WTC11 (cell line): ENCODE data around the gene STXBP3. TPM values are rescaled to one million over a fixed set of nuclear protein-coding genes. Genes with fewer than 3 reads are reported as not detected.

Experiments
- ATAC-seq: fragments of 200-7000 bp; cut with Tn5 transposase; 2 replicates; pipeline ENCODE4 v1.10.0; 2021; ENCODE audit warnings: mild to moderate bottlenecking, moderate library complexity
- CTCF ChIA-PET: fragments of 300-600 bp; sonication (Branson Sonifier 250); formaldehyde crosslinking; loops from one replicate; lab custom pipeline; 2021; ENCODE audit warnings: antibody characterized with exemption; lab: Charles Lee
- POLR2A ChIA-PET: fragments of 350-600 bp; sonication (Branson Sonifier 250); formaldehyde crosslinking; loops from one replicate; lab custom pipeline; 2021; ENCODE audit warnings: antibody characterized with exemption; lab: Charles Lee
- DNase-seq: peaks from one replicate; pipeline ENCODE4 v3.0.0; 2021; ENCODE audit warnings: low spot score
- H3K27ac Mint-ChIP-seq: 2 replicates; pipeline ENCODE4 v1.8.0; 2021; ENCODE audit warnings: mixed read lengths
- H3K27me3 Mint-ChIP-seq: 2 replicates; pipeline ENCODE4 v1.8.0; 2021; ENCODE audit warnings: low read depth, mild to moderate bottlenecking, moderate library complexity, mixed read lengths
- H3K36me3 Mint-ChIP-seq: 2 replicates; pipeline ENCODE4 v1.8.0; 2021; ENCODE audit warnings: mixed read lengths
- H3K4me1 Mint-ChIP-seq: 2 replicates; pipeline ENCODE4 v1.8.0; 2022; ENCODE audit warnings: mixed read lengths
- H3K4me3 Mint-ChIP-seq: 2 replicates; pipeline ENCODE4 v1.8.0; 2021; ENCODE audit warnings: mild to moderate bottlenecking, moderate library complexity, mixed read lengths
- H3K9me3 Mint-ChIP-seq: 2 replicates; pipeline ENCODE4 v1.8.0; 2021; ENCODE audit warnings: mixed read lengths
- CTCF ChIP-seq: fragments of 200-600 bp; IDR thresholded peaks from 2 replicates; pipeline ENCODE4 v1.8.0; 2022; ENCODE audit warnings: antibody characterized with exemption
- E2F5 ChIP-seq: sonication (generic); formaldehyde crosslinking; IDR thresholded peaks from 2 replicates; pipeline ENCODE4 v1.8.1; 2022; ENCODE audit warnings: mild to moderate bottlenecking, moderate library complexity, missing genetic modification reagents
- ESRRA ChIP-seq: sonication (generic); formaldehyde crosslinking; IDR thresholded peaks from 2 replicates; pipeline ENCODE4 v1.8.1; 2022; ENCODE audit warnings: mild to moderate bottlenecking, missing genetic modification reagents, borderline replicate concordance
- PRDM15 ChIP-seq: sonication (generic); formaldehyde crosslinking; IDR thresholded peaks from 2 replicates; pipeline ENCODE4 v1.8.0; 2022; ENCODE audit warnings: missing genetic modification reagents
- RELA ChIP-seq: sonication (generic); formaldehyde crosslinking; IDR thresholded peaks from 2 replicates; pipeline ENCODE4 v1.8.1; 2022; ENCODE audit warnings: missing genetic modification reagents, mild to moderate bottlenecking, borderline replicate concordance
- TCF7 ChIP-seq: sonication (generic); formaldehyde crosslinking; IDR thresholded peaks from 2 replicates; pipeline ENCODE4 v1.8.0; 2022; ENCODE audit warnings: mild to moderate bottlenecking, low read depth, missing genetic modification reagents, moderate library complexity
- TEAD4 ChIP-seq: sonication (generic); formaldehyde crosslinking; IDR thresholded peaks from 2 replicates; pipeline ENCODE4 v1.8.0; 2022; ENCODE audit warnings: mild to moderate bottlenecking, missing genetic modification reagents
- TP53 ChIP-seq: sonication (generic); formaldehyde crosslinking; IDR thresholded peaks from 2 replicates; pipeline ENCODE4 v1.8.1; 2023; ENCODE audit warnings: mild to moderate bottlenecking, missing genetic modification reagents
- ZNF219 ChIP-seq: sonication (generic); formaldehyde crosslinking; IDR thresholded peaks from 2 replicates; pipeline ENCODE4 v1.8.0; 2023; ENCODE audit warnings: missing genetic modification reagents, mild to moderate bottlenecking, borderline replicate concordance
- ZNF425 ChIP-seq: fragments of 250-450 bp; sonication (Bioruptor Pico); conservative IDR thresholded peaks from 2 replicates; pipeline ENCODE4 v1.9.0; 2021; ENCODE audit warnings: mild to moderate bottlenecking
- ZNF671 ChIP-seq: fragments of 250-450 bp; sonication (Bioruptor Pico); IDR thresholded peaks from 2 replicates; pipeline ENCODE4 v1.8.0; 2021; ENCODE audit warnings: mild to moderate bottlenecking
- total RNA-seq: library from RNA; stranded (reverse); gene quantifications from 3 replicates; pipeline ENCODE4 v1.2.3, GENCODE V29; 2021
- TF ChIP-seq, protein P1 (sequence below): sonication (generic); formaldehyde crosslinking; IDR thresholded peaks from 2 replicates; pipeline ENCODE4 v1.8.1; 2022; ENCODE audit warnings: low read depth, mild to moderate bottlenecking, moderate library complexity, missing genetic modification reagents, borderline replicate concordance

The STXBP3 gene
- total RNA-seq, 1 experiment from 2014 or later = 26.1 TPM

DNA sequence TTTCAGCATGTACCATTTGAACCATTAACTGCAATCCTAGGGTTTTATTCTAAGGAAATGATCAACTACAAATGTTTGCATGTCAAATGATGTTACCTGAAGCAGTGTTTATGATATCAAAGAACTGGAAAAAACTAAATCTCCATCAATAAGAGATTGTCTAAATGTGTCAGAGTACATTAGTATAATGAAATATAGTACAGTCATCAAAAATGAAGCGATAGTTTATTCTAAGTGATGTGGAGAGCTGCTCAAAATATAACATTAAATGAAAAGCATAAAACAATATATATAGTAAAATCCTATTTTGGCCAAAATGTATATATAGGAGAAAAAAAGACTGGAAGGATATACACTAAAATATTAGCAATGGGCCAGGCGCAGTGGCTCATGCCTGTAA is 86.5 kb downstream of the STXBP3 start (continued):
- no peak for TF ChIP-seq ZNF425 (CRISPR knock-in tag)
- TF ChIP-seq PRDM15 = no peak
- no peak for TF ChIP-seq ZNF671 (CRISPR knock-in tag)

DNA sequence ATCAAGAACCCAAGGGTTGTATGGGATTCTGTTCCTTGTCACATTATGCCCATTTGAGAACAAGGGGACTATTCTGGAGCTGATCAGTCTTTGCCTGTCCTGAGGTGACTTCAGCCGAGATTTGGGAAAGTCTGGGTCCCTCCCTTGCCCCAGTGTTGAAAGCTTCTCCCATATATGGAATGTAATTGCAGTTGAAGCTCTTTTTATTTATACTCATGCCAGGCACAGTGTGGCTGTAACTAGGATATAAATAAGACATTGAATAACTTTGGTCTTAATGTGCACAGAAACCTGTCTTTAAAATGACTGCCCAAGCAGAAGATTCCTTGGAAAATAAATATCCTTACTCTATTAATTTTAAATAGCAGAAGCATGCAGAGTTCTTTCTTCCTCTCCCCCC is 95.2 kb downstream of the STXBP3 start:
- H3K36me3 Mint-ChIP-seq = no peaks in the 10 kb centered on the region
- ATAC-seq (no peak), DNase-seq (no peak)
- peaks cover 5% of the 10 kb centered on the region; the same call in 1 of the 2 replicates for H3K9me3 Mint-ChIP-seq
- ChIA-PET POLR2A (no interaction called here), CTCF (no interaction called here)
- TF ChIP-seq ESRRA = no peak
- no peak overlapping the region for H3K4me3 Mint-ChIP-seq
- peaks cover 13% of the 10 kb centered on the region for H3K4me1 Mint-ChIP-seq
- no peaks in the 10 kb centered on the region; the same call in 1 of the 2 replicates for H3K27me3 Mint-ChIP-seq
- H3K27ac Mint-ChIP-seq = no peak overlapping the region

- Mint-ChIP-seq H3K36me3 (no peaks in the 10 kb centered on the region), H3K27me3 (no peaks in the 10 kb centered on the region; the same call in 1 of the 2 replicates), H3K9me3 (peaks cover 5% of the 10 kb centered on the region; the same call in 1 of the 2 replicates), H3K27ac (no peak overlapping the region; the same call in 1 of the 2 replicates), H3K4me1 (peaks cover 13% of the 10 kb centered on the region), H3K4me3 (no peak overlapping the region)
- DNase-seq (no peak), ATAC-seq (peak; percentile 43)
- ChIA-PET POLR2A (no interaction called here), CTCF (no interaction called here)
- TF ChIP-seq TP53 (CRISPR knock-in tag) (no peak), TCF7 (no peak), TEAD4 (no peak), CTCF (no peak), RELA (no peak), ZNF219 (no peak), PRDM15 (no peak), E2F5 (CRISPR knock-in tag) (no peak)
- TF ChIP-seq, protein P1, sequence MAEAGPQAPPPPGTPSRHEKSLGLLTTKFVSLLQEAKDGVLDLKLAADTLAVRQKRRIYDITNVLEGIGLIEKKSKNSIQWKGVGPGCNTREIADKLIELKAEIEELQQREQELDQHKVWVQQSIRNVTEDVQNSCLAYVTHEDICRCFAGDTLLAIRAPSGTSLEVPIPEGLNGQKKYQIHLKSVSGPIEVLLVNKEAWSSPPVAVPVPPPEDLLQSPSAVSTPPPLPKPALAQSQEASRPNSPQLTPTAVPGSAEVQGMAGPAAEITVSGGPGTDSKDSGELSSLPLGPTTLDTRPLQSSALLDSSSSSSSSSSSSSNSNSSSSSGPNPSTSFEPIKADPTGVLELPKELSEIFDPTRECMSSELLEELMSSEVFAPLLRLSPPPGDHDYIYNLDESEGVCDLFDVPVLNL (CRISPR knock-in tag) = no peak
Measured at GRCh38 chr1:108842525-108843181, 96.2 kb downstream of the STXBP3 start.
